Spleen (tissue), 11 donors: Measurements from ENCODE around the gene SH3BP5L. TPM values are rescaled to one million over a fixed set of nuclear protein-coding genes. Genes with fewer than 3 reads are reported as not detected.

ENCODE experiments used
- DNase-seq: peaks from one replicate; pipeline ENCODE4 v3.0.0-alpha.2; 2020
- H3K27ac ChIP-seq, 8 donors: fragments of 200-600 bp; sonication (generic) in 7 of 8; 1 replicate in 4 of 8; 2 replicates in 4 of 8; pipeline versions ENCODE4 v1.5.0 to v1.8.0; 2016 to 2021; ENCODE audit warnings: inconsistent platforms in 4 of 8, mild to moderate bottlenecking in 4 of 8, moderate library complexity in 1 of 8
- H3K27me3 ChIP-seq, 7 donors: fragments of 200-600 bp; sonication (generic) in 6 of 7; replicated peaks in 1 of 7; 1 replicate in 4 of 7; 2 replicates in 3 of 7; pipeline versions ENCODE4 v1.5.0 to v1.8.0; 2016 to 2021; ENCODE audit warnings: inconsistent platforms in 3 of 7, mild to moderate bottlenecking in 1 of 7
- H3K36me3 ChIP-seq, 6 donors: fragments of 200-600 bp; sonication (generic) in 5 of 6; 1 replicate in 4 of 6; 2 replicates in 2 of 6; pipeline versions ENCODE4 v1.5.0 to v1.8.0; 2016 to 2021; ENCODE audit warnings: inconsistent platforms in 2 of 6
- H3K4me1 ChIP-seq, 6 donors: fragments of 200-600 bp; sonication (generic) in 5 of 6; 1 replicate in 3 of 6; 2 replicates in 3 of 6; pipeline versions ENCODE4 v1.5.0 to v1.8.0; 2016 to 2021; ENCODE audit warnings: inconsistent platforms in 3 of 6
- H3K4me3 ChIP-seq, 8 donors: fragments of 200-600 bp; sonication (generic) in 7 of 8; 1 replicate in 4 of 8; 2 replicates in 4 of 8; pipeline versions ENCODE4 v1.5.0 to v1.8.0; 2016 to 2021; ENCODE audit warnings: inconsistent platforms in 4 of 8, mild to moderate bottlenecking in 4 of 8, moderate library complexity in 2 of 8
- H3K9me3 ChIP-seq, 8 donors: fragments of 200-600 bp; sonication (generic) in 7 of 8; 1 replicate in 4 of 8; 2 replicates in 4 of 8; pipeline versions ENCODE4 v1.5.0 to v1.8.0; 2016 to 2021; ENCODE audit warnings: inconsistent platforms in 4 of 8
- POLR2A ChIP-seq, 3 donors: fragments of 450-650 bp; IDR thresholded peaks; one replicate each; pipeline ENCODE4 v1.5.1; 2017; ENCODE audit warnings: antibody characterized with exemption in 3 of 3, mild to moderate bottlenecking in 1 of 3
- POLR2AphosphoS5 ChIP-seq, 3 donors: sonication (generic); formaldehyde crosslinking; IDR thresholded peaks; one replicate each; pipeline ENCODE4 v1.5.1; 2017; ENCODE audit warnings: antibody characterized with exemption in 3 of 3
- WGBS, 5 donors: extraction: QIAGEN DNeasy Blood & Tissue Kit in 3 of 5; methylation state at CpG; one replicate each; pipeline versions ENCODE4 v1.1.5 to v1.1.7; 2013 to 2018; 5-methylcytosine and 5-hydroxymethylcytosine counted together
- intact Hi-C: fragments of 100-400 bp; cut with DNase I; formaldehyde crosslinking; loops from one replicate; pipeline ENCODE4 v1.15.0; 2023; ENCODE audit warnings: low total_unique reads
- polyA plus RNA-seq, 3 donors: library from polyadenylated mRNA; stranded (reverse); fragments of 200-250 nt; gene quantifications; one replicate each; pipeline ENCODE4 v1.2.1, GENCODE V29; 2013
- total RNA-seq, 7 donors: library from RNA; depleted of rRNA in 3 of 7; stranded (reverse); fragments of >200 nt in 3 of 7; fragmentation: NEBNext Ultra II Directional in 4 of 7; extraction: Animal tissue kit (Norgen Biotek cat#: 25700) in 4 of 7; gene quantifications; one replicate each; pipeline versions ENCODE4 v1.1.0 to v1.2.1, GENCODE V29; 2016 to 2021
- TF ChIP-seq, protein P1 (sequence below), 11 experiments: fragments of 200-600 bp in 7 of 11; fragments of 450-650 bp in 4 of 11; sonication (generic) in 4 of 11; IDR thresholded peaks in 8 of 11; conservative IDR thresholded peaks in 3 of 11; 1 replicate in 7 of 11; 2 replicates in 4 of 11; pipeline versions ENCODE4 v1.4.0 to v1.8.0; 2016 to 2021; ENCODE audit warnings: antibody characterized with exemption in 11 of 11, inconsistent platforms in 4 of 11, mild to moderate bottlenecking in 1 of 11
- donor health status: healthy with polysubstance abuse.
- donor health status: DM: no; HTN: no; CAD: no; lungs with moderate emphysema.
- donor health status: DM: no; HTN: no; CAD: no.
- donor health status: Bipolar disorder and iron deficiency.
- donor health status: healthy.
- donor health status: DM: no; HTN: no; CAD: no.
- donor health status: DM: yes; HTN: yes; CAD: no.

SH3BP5L gene
- total and polyA plus RNA-seq, 10 donors: 10.1 to 43.3 (median 30.6) TPM

GRCh38 chr1:248786156-248786555, 39.6 kb downstream of the SH3BP5L start:
- DNase-seq: no peak
- WGBS, 5 donors: 49 to 70% (median 60%) methylated on average over 3 of the region's 3 CpGs
- Histone ChIP-seq H3K4me1 (peaks cover 0 to 58% (median 16%) of the 10 kb centered on the region in 6 donors), H3K27me3 (no peaks in the 10 kb centered on the region), H3K9me3 (peaks cover 0 to 3% (median under 1%) of the 10 kb centered on the region in 8 donors), H3K4me3 (no peak overlapping the region), H3K27ac (peak overlapping the region in 7 of 8 donors; percentile 6 to 72 (median 55)), H3K36me3 (no peaks in the 10 kb centered on the region)
- intact Hi-C loops: no loop called here
- TF ChIP-seq, protein P1, sequence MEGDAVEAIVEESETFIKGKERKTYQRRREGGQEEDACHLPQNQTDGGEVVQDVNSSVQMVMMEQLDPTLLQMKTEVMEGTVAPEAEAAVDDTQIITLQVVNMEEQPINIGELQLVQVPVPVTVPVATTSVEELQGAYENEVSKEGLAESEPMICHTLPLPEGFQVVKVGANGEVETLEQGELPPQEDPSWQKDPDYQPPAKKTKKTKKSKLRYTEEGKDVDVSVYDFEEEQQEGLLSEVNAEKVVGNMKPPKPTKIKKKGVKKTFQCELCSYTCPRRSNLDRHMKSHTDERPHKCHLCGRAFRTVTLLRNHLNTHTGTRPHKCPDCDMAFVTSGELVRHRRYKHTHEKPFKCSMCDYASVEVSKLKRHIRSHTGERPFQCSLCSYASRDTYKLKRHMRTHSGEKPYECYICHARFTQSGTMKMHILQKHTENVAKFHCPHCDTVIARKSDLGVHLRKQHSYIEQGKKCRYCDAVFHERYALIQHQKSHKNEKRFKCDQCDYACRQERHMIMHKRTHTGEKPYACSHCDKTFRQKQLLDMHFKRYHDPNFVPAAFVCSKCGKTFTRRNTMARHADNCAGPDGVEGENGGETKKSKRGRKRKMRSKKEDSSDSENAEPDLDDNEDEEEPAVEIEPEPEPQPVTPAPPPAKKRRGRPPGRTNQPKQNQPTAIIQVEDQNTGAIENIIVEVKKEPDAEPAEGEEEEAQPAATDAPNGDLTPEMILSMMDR (IDR thresholded peaks at IDR 0.05 in 8 of 11, conservative IDR thresholded peaks at IDR 0.05 in 3 of 11): no peak
- TF ChIP-seq POLR2AphosphoS5 (IDR thresholded peaks at IDR 0.05): peak in 1 of 3 donors; percentile 30

- TF ChIP-seq, protein P1 (IDR thresholded peaks at IDR 0.05 in 8 of 11, conservative IDR thresholded peaks at IDR 0.05 in 3 of 11): no peak
- no peak for TF ChIP-seq POLR2AphosphoS5 (IDR thresholded peaks at IDR 0.05)
- no peak for TF ChIP-seq POLR2A (IDR thresholded peaks at IDR 0.05)
- 58 to 64% (median 61%) methylated on average over 3 of the region's 3 CpGs for WGBS, 5 donors
Measured at GRCh38 chr1:248783367-248783766, 42.3 kb downstream of the SH3BP5L start.

DNA sequence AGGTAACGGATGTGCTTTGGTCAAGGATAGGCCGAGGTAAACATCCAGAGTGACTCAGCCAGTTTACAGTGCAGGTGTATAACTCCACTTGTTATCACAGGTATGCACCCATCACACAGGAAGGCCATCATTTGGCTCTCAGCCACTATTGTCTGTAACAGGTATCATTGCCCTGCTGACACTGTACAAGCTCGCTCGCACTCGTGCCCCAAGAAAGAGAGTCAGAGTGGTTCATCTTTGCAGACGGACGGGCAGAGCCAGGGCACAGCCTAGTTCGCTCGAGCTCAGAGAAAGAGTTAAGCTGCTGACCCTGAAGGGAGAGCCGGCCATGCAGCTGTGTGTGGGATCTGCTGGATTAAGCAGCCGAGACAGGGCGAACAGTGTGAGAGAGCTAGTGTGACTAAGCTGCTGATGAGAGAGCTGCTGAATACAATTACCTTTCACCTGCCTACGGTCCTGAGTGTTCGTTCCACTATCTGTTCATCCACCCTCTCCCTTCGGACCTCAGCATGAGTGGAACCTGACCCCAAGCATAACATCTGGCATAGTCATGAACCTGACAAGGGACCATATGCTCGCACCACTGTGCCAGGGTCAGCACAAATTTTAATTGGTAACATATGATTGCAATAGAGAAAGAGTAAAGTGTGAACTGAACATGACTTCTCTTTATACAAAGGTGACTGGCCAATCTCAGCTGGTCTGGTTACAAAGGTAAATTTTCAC, 43.1 kb downstream of the SH3BP5L start:
- H3K27ac ChIP-seq: no peak overlapping the region
- no peak overlapping the region for H3K4me3 ChIP-seq
- H3K27me3 ChIP-seq: no peaks in the 10 kb centered on the region
- H3K36me3 ChIP-seq: no peaks in the 10 kb centered on the region
- no peak for DNase-seq
- TF ChIP-seq POLR2A (IDR thresholded peaks at IDR 0.05): no peak
- no peak for TF ChIP-seq POLR2AphosphoS5 (IDR thresholded peaks at IDR 0.05)
- TF ChIP-seq, protein P1 (IDR thresholded peaks at IDR 0.05 in 8 of 11, conservative IDR thresholded peaks at IDR 0.05 in 3 of 11): no peak
- 84 to 94% (median 91%) methylated on average over 14 to 16 of the region's 16 CpGs for WGBS, 5 donors
- intact Hi-C loops: no loop called here
- peaks cover 0 to 48% (median 15%) of the 10 kb centered on the region in 6 donors for H3K4me1 ChIP-seq
- peaks cover 0 to 15% (median 3%) of the 10 kb centered on the region in 8 donors for H3K9me3 ChIP-seq

More at GRCh38 chr1:248783367-248783766, 42.3 kb downstream of the SH3BP5L start:
- Histone ChIP-seq H3K27me3 (no peaks in the 10 kb centered on the region), H3K4me3 (no peak overlapping the region), H3K9me3 (peaks cover 0 to 11% (median 3%) of the 10 kb centered on the region in 8 donors), H3K27ac (peak overlapping the region in 2 of 8 donors; percentile 9 to 29), H3K36me3 (no peaks in the 10 kb centered on the region), H3K4me1 (peaks cover 0 to 48% (median 15%) of the 10 kb centered on the region in 6 donors)
- no peak for DNase-seq
- intact Hi-C loops: no loop called here

DNA sequence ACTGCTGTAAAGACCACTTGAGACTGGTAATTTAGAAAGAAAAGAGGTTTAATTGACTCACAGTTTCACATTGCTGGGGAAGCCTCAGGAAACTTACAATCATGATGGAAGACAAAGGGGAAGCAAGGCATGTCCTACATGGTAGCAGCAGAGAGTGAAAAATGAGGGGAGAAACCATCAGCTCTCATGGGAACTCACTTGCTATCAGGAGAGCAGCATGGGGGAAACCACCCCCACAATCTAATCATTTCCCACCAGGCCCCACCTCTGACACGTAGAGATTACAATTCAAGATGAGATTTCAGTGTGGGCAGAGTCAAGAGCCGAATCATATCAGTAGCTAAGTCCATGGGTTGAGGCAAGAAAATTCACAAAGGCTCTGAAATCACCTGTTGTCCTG, 46.4 kb downstream of the SH3BP5L start:
- DNase-seq: no peak
- peak overlapping the region in 3 of 8 donors; percentile 10 to 70 (median 14) for H3K27ac ChIP-seq
- no peaks in the 10 kb centered on the region for H3K36me3 ChIP-seq
- H3K4me3 ChIP-seq: no peak overlapping the region
- 59 to 73% (median 65%) methylated on average over 2 of the region's 2 CpGs for WGBS, 5 donors
- peaks cover 0 to 31% (median 15%) of the 10 kb centered on the region in 8 donors for H3K9me3 ChIP-seq
- TF ChIP-seq, protein P1 (IDR thresholded peaks at IDR 0.05 in 8 of 11, conservative IDR thresholded peaks at IDR 0.05 in 3 of 11): no peak
- no peaks in the 10 kb centered on the region for H3K27me3 ChIP-seq
- intact Hi-C loops: no loop called here
- H3K4me1 ChIP-seq: peaks cover 0 to 19% (median 3%) of the 10 kb centered on the region in 6 donors
